OCI-LY1 (cell line): Measurements from ENCODE around the gene ACR.
"Not testable (repeated sequence)": the region's sequence is repeated elsewhere in the genome, so short reads cannot be mapped to it uniquely, and the experiment has no call there.

Experiments used
- H2AFZ ChIP-seq: fragments of 200-600 bp; sonication (generic), shearing (Covaris generic); 2 replicates; pipeline ENCODE4 v1.6.0; 2014; ENCODE audit warnings: antibody characterized with exemption, mild to moderate bottlenecking, low read length
- H3F3A ChIP-seq: fragments of 200-600 bp; sonication (generic), shearing (Covaris generic); 2 replicates; pipeline ENCODE4 v1.6.0; 2014; ENCODE audit warnings: mild to moderate bottlenecking, antibody characterized with exemption, low read length, moderate library complexity; ENCODE audit not compliant: insufficient read depth
- H3K27ac ChIP-seq: fragments of 200-600 bp; sonication (generic); 2 replicates; pipeline ENCODE4 v1.5.1; 2014; ENCODE audit warnings: low read length, mixed run types, mild to moderate bottlenecking, low read depth; ENCODE audit not compliant: poor library complexity, severe bottlenecking
- H3K27me3 ChIP-seq: fragments of 200-600 bp; sonication (generic); 2 replicates; pipeline ENCODE4 v1.6.0; 2014; ENCODE audit warnings: antibody characterized with exemption, mild to moderate bottlenecking, low read length, moderate library complexity; ENCODE audit not compliant: insufficient read depth
- H3K36me3 ChIP-seq: fragments of 200-600 bp; sonication (generic); 2 replicates; pipeline ENCODE4 v1.6.1; 2014; ENCODE audit warnings: mild to moderate bottlenecking, antibody characterized with exemption, low read length, moderate library complexity, mixed read lengths; ENCODE audit not compliant: insufficient read depth
- H3K4me1 ChIP-seq: fragments of 200-600 bp; sonication (generic); 2 replicates; pipeline ENCODE4 v1.5.1; 2014; ENCODE audit warnings: mild to moderate bottlenecking, low read length, moderate library complexity; ENCODE audit not compliant: insufficient read depth, severe bottlenecking
- H3K4me2 ChIP-seq: fragments of 200-600 bp; sonication (generic), shearing (Covaris generic); 2 replicates; pipeline ENCODE4 v1.6.1; 2014; ENCODE audit warnings: low read length
- H3K4me3 ChIP-seq: fragments of 200-600 bp; sonication (generic); 2 replicates; pipeline ENCODE4 v1.5.1; 2014; ENCODE audit warnings: low read length, low read depth, mild to moderate bottlenecking, mixed read lengths; ENCODE audit not compliant: poor library complexity, severe bottlenecking
- H3K79me2 ChIP-seq: fragments of 200-600 bp; shearing (Covaris generic); 2 replicates; pipeline ENCODE4 v1.6.1; 2016; ENCODE audit warnings: mixed run types, low read length, mixed read lengths; ENCODE audit not compliant: insufficient read depth
- H3K9ac ChIP-seq: fragments of 200-600 bp; sonication (generic), shearing (Covaris generic); 2 replicates; pipeline ENCODE4 v1.6.1; 2014; ENCODE audit warnings: mild to moderate bottlenecking, low read length, mixed read lengths
- H3K9me2 ChIP-seq: fragments of 200-600 bp; sonication (generic), shearing (Covaris generic); 2 replicates; pipeline ENCODE4 v1.6.1; 2014; ENCODE audit warnings: low read depth, mild to moderate bottlenecking, low read length, mixed read lengths
- H3K9me3 ChIP-seq: fragments of 200-600 bp; shearing (Covaris generic); 2 replicates; pipeline ENCODE4 v1.6.1; 2014; ENCODE audit warnings: low read length, mixed read lengths
- H4K20me1 ChIP-seq: fragments of 200-600 bp; sonication (generic), shearing (Covaris generic); 2 replicates; pipeline ENCODE4 v1.6.0; 2016; ENCODE audit warnings: mild to moderate bottlenecking, low read length; ENCODE audit not compliant: insufficient read depth
- EZH2 ChIP-seq: fragments of 200-600 bp; sonication (generic), shearing (Covaris generic); IDR thresholded peaks from 2 replicates; pipeline ENCODE4 v1.8.0; 2017; ENCODE audit warnings: borderline replicate concordance, mixed run types, mild to moderate bottlenecking, antibody characterized with exemption, low read length, moderate library complexity, mixed read lengths
- TF ChIP-seq, protein P1 (sequence below): fragments of 200-600 bp; sonication (generic), shearing (Covaris generic); IDR thresholded peaks from 2 replicates; pipeline ENCODE4 v1.5.1; 2017; ENCODE audit warnings: mild to moderate bottlenecking, antibody characterized with exemption, low read length, moderate library complexity, mixed read lengths

Gene ACR

GRCh38 chr22:50739894-50740293 lies 1.9 kb downstream of the ACR start:
- Histone ChIP-seq H3K27ac (no peak overlapping the region), H4K20me1 (no peaks in the 10 kb centered on the region), H3K9me2 (no peaks in the 10 kb centered on the region), H3K79me2 (no peaks in the 10 kb centered on the region), H3K9ac (no peak overlapping the region), H3K4me1 (no peaks in the 10 kb centered on the region), H3F3A (no peaks in the 10 kb centered on the region), H3K4me2 (no peak overlapping the region), H3K9me3 (no peaks in the 10 kb centered on the region), H2AFZ (no peak overlapping the region), H3K4me3 (no peak overlapping the region), H3K27me3 (no peaks in the 10 kb centered on the region; the same call in 1 of the 2 replicates), H3K36me3 (no peaks in the 10 kb centered on the region)
- TF ChIP-seq, protein P1, sequence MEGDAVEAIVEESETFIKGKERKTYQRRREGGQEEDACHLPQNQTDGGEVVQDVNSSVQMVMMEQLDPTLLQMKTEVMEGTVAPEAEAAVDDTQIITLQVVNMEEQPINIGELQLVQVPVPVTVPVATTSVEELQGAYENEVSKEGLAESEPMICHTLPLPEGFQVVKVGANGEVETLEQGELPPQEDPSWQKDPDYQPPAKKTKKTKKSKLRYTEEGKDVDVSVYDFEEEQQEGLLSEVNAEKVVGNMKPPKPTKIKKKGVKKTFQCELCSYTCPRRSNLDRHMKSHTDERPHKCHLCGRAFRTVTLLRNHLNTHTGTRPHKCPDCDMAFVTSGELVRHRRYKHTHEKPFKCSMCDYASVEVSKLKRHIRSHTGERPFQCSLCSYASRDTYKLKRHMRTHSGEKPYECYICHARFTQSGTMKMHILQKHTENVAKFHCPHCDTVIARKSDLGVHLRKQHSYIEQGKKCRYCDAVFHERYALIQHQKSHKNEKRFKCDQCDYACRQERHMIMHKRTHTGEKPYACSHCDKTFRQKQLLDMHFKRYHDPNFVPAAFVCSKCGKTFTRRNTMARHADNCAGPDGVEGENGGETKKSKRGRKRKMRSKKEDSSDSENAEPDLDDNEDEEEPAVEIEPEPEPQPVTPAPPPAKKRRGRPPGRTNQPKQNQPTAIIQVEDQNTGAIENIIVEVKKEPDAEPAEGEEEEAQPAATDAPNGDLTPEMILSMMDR: no peak
- no peak for TF ChIP-seq EZH2

DNA sequence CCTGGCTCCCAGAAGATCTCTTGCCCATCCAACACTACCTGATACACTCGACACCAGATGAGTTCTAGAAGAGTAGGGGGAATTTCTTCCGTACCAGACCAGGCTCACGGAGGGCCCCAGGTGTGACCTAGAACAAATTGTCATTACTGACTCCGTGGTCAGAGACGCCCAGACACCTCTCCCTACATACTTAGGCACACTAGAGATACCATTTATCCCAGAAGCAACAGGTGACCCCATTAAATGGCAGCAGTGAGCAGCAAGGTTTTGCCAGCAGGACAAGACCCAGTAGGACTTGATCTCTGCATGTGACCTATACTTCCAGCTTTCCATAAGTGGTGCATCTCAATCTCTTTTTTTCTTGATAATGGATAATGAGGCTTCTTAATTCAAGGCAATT lies 2.7 kb downstream of the ACR start:
- not testable (repeated sequence) for H4K20me1 ChIP-seq, H3K36me3 ChIP-seq, H3K27ac ChIP-seq, H2AFZ ChIP-seq, H3K9me2 ChIP-seq, H3F3A ChIP-seq, H3K4me2 ChIP-seq, H3K79me2 ChIP-seq, H3K4me1 ChIP-seq, H3K9me3 ChIP-seq, H3K9ac ChIP-seq, H3K27me3 ChIP-seq, H3K4me3 ChIP-seq

DNA sequence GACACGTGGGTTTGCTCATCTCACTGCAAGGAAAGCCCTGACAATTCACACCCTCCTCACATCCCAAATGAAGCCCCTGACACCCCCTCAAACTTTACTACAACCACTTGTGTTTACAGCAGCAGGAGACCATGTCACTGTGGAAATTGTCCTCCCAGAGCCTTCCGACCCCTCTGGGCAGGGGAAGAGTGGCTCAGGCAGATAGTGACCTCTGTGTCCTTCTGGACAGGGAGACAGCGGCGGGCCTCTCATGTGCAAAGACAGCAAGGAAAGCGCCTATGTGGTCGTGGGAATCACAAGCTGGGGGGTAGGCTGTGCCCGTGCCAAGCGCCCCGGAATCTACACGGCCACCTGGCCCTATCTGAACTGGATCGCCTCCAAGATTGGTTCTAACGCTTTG lies 6.4 kb downstream of the ACR start:
- not testable (repeated sequence) for H3K27me3 ChIP-seq, H4K20me1 ChIP-seq, H3K4me2 ChIP-seq, H2AFZ ChIP-seq, H3K36me3 ChIP-seq, H3K4me1 ChIP-seq, H3K4me3 ChIP-seq, H3K79me2 ChIP-seq, H3F3A ChIP-seq, H3K9me3 ChIP-seq, H3K9ac ChIP-seq, H3K27ac ChIP-seq, H3K9me2 ChIP-seq

- not testable (repeated sequence) for H4K20me1 ChIP-seq, H3F3A ChIP-seq, H2AFZ ChIP-seq, H3K79me2 ChIP-seq, H3K9ac ChIP-seq, H3K27ac ChIP-seq, H3K4me1 ChIP-seq, H3K4me2 ChIP-seq, H3K27me3 ChIP-seq, H3K9me2 ChIP-seq, H3K9me3 ChIP-seq, H3K4me3 ChIP-seq, H3K36me3 ChIP-seq
These were observed 9.5 kb downstream of the ACR start for GRCh38 chr22:50747521-50747920.

GRCh38 chr22:50748630-50749029 lies 10.6 kb downstream of the ACR start:
- H3K9me3 ChIP-seq, H3K4me3 ChIP-seq, H3K79me2 ChIP-seq, H3K27me3 ChIP-seq, H3K9ac ChIP-seq, H3K4me1 ChIP-seq, H4K20me1 ChIP-seq, H3K9me2 ChIP-seq, H3F3A ChIP-seq, H3K27ac ChIP-seq, H3K36me3 ChIP-seq, H2AFZ ChIP-seq, H3K4me2 ChIP-seq: not testable (repeated sequence)

DNA sequence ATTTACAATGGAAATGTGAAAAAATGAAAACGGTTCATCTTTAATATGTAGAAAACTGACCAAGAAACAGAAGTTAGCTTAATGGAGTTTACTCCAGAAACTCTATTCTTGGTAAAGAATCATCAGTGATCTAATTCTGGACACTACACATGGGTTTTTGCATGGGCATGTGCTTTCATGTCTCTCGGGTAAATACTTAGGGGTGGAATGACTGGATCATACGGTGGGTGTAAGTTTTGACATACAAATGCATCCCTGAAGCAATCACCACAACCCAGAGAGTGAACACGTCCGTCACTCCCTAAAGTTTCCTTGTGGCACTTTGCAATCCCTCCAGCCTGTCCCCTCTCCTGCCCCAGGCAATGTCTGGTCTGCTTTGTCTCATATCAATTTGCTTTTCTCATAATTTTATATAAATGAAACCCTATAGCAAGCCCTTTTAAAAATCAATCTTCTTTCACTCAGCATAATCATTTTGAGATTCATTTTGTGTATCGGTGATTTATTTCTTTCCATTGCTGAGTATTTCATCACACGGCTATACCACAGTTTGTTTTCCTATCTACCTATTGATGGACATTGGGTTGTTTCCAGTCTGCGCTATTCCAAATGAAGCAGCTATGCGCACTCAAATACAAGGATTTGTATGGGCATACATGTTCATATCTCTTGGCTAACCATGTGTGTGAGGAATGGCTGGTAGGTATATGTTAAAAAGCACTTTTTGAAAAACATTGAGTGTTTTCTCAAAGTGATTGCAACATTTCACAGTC lies 11.5 kb downstream of the ACR start:
- not testable (repeated sequence) for H2AFZ ChIP-seq, H3K9ac ChIP-seq, H3K79me2 ChIP-seq, H4K20me1 ChIP-seq, H3K27me3 ChIP-seq, H3K9me2 ChIP-seq, H3K27ac ChIP-seq, H3K4me3 ChIP-seq, H3F3A ChIP-seq, H3K9me3 ChIP-seq, H3K4me2 ChIP-seq, H3K4me1 ChIP-seq, H3K36me3 ChIP-seq

GRCh38 chr22:50755251-50755650 lies 17.2 kb downstream of the ACR start:
- H3F3A ChIP-seq, H3K79me2 ChIP-seq, H4K20me1 ChIP-seq, H3K9me3 ChIP-seq, H3K4me3 ChIP-seq, H3K36me3 ChIP-seq, H3K27me3 ChIP-seq, H3K4me1 ChIP-seq, H2AFZ ChIP-seq, H3K9me2 ChIP-seq, H3K9ac ChIP-seq, H3K27ac ChIP-seq, H3K4me2 ChIP-seq: not testable (repeated sequence)
